Stimulated activated CD8-positive, alpha-beta memory T cell treated with anti-CD3 and anti-CD28 coated beads, Interleukin-12 subunit alpha, Interleukin-12 subunit beta, amount 100 ng/mL, for 24 hours (primary cell): Measurements from ENCODE around the gene CSNK1A1L.
A peak's percentile ranks its signal among the peaks of the same experiment; 100 is the strongest.
"Not testable (repeated sequence)": the region's sequence is repeated elsewhere in the genome, so short reads cannot be mapped to it uniquely, and the experiment has no call there.

ENCODE experiments used
- DNase-seq: peaks from one replicate; pipeline ENCODE4 v3.0.0-alpha.2; 2020; ENCODE audit errors: extremely low read depth

The CSNK1A1L gene

DNA sequence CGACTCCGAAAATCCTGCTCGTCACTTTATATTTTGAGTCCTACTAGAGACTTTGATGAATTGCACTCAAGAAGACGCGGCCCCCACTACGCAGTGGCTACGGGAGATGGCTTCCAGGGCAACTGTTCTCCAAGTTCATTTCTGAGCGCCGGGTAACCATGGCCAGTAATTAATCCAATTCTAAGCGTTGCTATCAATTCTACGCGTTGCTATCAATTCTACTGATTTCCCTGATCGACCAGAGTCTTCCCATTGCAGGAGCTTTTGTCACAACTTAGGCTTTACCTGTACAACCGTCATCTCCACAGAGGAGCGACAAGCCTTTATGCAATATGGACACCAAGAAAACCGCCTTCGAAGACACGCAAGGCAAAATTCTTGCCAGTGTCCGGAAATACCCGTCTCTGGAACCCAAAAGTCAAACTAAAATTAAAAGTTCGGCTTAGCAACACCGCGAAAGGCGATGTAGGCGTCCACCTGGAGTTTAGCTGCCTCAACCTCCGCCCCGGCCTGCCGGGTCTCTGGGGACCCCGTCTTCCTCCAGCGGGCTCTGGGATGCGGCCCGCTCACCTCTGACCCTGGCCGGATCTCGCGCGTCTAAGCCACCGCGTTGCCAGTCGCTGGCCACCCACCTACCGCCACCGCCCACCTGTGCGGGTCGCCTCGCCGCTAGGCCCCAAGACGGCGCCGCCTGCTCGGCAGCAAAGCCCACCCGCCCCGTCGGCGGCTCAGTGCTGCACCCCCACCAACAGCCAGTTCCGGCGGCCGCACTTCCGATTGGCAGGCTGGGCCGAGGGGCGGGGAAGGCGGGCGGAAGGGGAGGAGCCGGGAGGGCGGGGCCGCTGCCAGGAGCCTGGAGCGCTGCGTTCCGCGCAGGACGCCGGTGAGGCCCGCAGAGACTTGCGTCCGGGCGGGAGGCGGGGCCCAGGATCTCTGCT lies 46.3 kb downstream of the CSNK1A1L start, which contains the start of gene SUPT20H:
SUPT20H (minus strand) TSS at position 779 of the 938 bp plus-strand sequence. CDS start 8,198 bp downstream, outside the sequence.
- DNase-seq: peak; percentile 87

DNA sequence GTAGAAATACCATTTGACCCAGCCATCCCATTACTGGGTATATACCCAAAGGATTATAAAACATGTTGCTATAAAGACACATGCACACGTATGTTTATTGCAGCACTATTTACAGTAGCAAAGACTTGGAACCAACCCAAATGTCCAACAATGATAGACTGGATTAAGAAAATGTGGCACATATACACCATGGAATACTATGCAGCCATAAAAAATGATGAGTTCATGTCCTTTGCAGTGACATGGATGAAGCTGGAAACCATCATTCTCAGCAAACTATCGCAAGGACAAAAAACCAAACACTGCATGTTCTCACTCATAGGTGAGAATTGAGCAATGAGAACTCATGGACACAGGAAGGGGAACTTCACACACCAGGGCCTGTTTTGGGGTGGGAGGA lies 49.2 kb downstream of the CSNK1A1L start:
- not testable (repeated sequence) for DNase-seq
